Osteocyte (in vitro differentiated cells): ENCODE measurements around the gene RYR3. TPM values are rescaled to one million over a fixed set of nuclear protein-coding genes. Genes with fewer than 3 reads are reported as not detected.

ENCODE experiments used
- DNase-seq: peaks from one replicate; pipeline ENCODE4 v3.0.0; 2021; ENCODE audit warnings: mixed read lengths; ENCODE audit not compliant: unreplicated experiment; ENCODE audit errors: extremely low spot score
- H3K27ac Mint-ChIP-seq: one replicate; pipeline ENCODE4 v1.8.0; 2021; ENCODE audit warnings: mild to moderate bottlenecking, mixed read lengths; ENCODE audit not compliant: unreplicated experiment
- H3K27me3 Mint-ChIP-seq: one replicate; pipeline ENCODE4 v1.8.0; 2021; ENCODE audit warnings: mixed read lengths; ENCODE audit not compliant: unreplicated experiment
- H3K36me3 Mint-ChIP-seq: one replicate; pipeline ENCODE4 v1.8.0; 2021; ENCODE audit warnings: mixed read lengths; ENCODE audit not compliant: unreplicated experiment
- H3K4me1 Mint-ChIP-seq: one replicate; pipeline ENCODE4 v1.8.0; 2021; ENCODE audit warnings: mixed read lengths; ENCODE audit not compliant: unreplicated experiment
- H3K4me3 Mint-ChIP-seq: one replicate; pipeline ENCODE4 v1.8.0; 2021; ENCODE audit warnings: mild to moderate bottlenecking, moderate library complexity, mixed read lengths; ENCODE audit not compliant: unreplicated experiment
- H3K9me3 Mint-ChIP-seq: one replicate; pipeline ENCODE4 v1.8.0; 2021; ENCODE audit warnings: mixed read lengths; ENCODE audit not compliant: unreplicated experiment
- total RNA-seq: library from RNA; stranded (reverse); gene quantifications from 2 replicates; pipeline ENCODE4 v1.2.1, GENCODE V29; 2021
- TF ChIP-seq, protein P1 (sequence below): fragments of 200-600 bp; sonication (generic); IDR thresholded peaks from 2 replicates; pipeline ENCODE4 v1.5.0; 2021; ENCODE audit warnings: antibody characterized with exemption, mild to moderate bottlenecking, moderate library complexity

The RYR3 gene
- total RNA-seq, 1 donor from 2014 or later: not detected

DNA sequence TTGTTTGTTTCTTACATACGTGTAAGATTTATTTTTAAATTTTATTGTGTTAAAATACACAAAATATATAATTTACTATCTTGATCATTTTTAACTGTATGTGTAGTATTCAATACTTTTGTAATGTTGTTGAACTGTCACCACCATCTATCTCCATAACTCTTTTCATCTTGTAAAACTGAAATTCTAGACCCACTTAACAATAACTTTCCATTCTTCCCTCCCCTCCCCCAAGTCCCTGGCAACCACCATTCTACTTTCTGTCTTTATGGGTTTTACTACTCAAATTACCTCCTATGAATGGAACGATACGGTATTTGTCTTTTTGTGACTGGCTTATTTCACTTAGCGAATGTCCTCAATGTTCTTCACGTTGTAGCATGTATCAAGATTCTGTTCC lies 395.4 kb downstream of the RYR3 start:
- Mint-ChIP-seq H3K4me1 (no peaks in the 10 kb centered on the region), H3K36me3 (no peaks in the 10 kb centered on the region), H3K27ac (no peak overlapping the region), H3K4me3 (no peak overlapping the region), H3K9me3 (peaks cover 7% of the 10 kb centered on the region), H3K27me3 (no peaks in the 10 kb centered on the region)
- DNase-seq: no peak
- TF ChIP-seq, protein P1, sequence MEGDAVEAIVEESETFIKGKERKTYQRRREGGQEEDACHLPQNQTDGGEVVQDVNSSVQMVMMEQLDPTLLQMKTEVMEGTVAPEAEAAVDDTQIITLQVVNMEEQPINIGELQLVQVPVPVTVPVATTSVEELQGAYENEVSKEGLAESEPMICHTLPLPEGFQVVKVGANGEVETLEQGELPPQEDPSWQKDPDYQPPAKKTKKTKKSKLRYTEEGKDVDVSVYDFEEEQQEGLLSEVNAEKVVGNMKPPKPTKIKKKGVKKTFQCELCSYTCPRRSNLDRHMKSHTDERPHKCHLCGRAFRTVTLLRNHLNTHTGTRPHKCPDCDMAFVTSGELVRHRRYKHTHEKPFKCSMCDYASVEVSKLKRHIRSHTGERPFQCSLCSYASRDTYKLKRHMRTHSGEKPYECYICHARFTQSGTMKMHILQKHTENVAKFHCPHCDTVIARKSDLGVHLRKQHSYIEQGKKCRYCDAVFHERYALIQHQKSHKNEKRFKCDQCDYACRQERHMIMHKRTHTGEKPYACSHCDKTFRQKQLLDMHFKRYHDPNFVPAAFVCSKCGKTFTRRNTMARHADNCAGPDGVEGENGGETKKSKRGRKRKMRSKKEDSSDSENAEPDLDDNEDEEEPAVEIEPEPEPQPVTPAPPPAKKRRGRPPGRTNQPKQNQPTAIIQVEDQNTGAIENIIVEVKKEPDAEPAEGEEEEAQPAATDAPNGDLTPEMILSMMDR: no peak

DNA sequence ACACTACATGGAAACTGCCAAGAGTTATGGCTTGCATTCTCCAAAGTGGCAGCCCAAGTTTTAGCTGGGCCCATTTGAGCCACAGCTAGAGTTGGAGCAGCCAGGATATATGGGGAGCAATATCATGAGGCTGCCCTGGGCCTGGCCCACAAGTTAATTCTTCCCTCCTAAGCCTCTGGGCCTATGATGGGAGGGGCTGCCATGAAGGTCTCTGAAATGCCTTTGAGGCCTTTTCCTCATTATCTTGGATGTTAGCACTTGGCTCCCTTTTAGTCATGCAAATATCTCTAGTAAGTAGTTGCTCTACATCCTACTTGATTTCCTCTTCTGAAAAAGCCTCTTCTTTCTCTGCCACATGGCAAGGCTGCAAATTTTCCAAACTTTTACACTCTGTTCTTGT lies 400.0 kb downstream of the RYR3 start:
- H3K4me3 Mint-ChIP-seq: no peak overlapping the region
- no peaks in the 10 kb centered on the region for H3K36me3 Mint-ChIP-seq
- no peaks in the 10 kb centered on the region for H3K27me3 Mint-ChIP-seq
- DNase-seq: no peak
- H3K9me3 Mint-ChIP-seq: peaks cover 7% of the 10 kb centered on the region
- no peaks in the 10 kb centered on the region for H3K4me1 Mint-ChIP-seq
- TF ChIP-seq, protein P1: no peak
- H3K27ac Mint-ChIP-seq: no peak overlapping the region

DNA sequence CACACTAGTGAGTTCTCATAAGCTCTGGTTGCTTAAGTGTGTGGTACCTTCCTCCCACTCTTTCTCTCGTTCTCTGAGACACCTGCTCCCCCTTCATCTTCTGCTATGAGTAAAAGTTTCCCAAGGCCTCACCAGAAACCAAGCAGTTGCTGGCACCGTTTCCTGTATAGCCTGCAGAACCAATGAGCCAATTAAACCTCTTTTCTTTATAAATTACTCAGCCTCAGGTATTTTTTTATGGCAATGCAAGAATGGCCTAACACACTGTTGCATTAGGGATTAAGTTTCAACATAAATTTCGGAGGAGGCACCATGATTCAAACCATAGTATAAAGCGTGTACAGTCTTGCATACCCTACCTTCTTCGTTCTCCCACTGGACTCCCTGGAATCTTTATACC lies 405.3 kb downstream of the RYR3 start:
- Mint-ChIP-seq H3K27me3 (no peaks in the 10 kb centered on the region), H3K27ac (no peak overlapping the region), H3K4me1 (peaks cover 3% of the 10 kb centered on the region), H3K9me3 (no peaks in the 10 kb centered on the region), H3K36me3 (no peaks in the 10 kb centered on the region), H3K4me3 (no peak overlapping the region)
- no peak for DNase-seq
- TF ChIP-seq, protein P1: no peak

- no peak for DNase-seq
- H3K9me3 Mint-ChIP-seq: no peaks in the 10 kb centered on the region
- no peaks in the 10 kb centered on the region for H3K36me3 Mint-ChIP-seq
- H3K27me3 Mint-ChIP-seq: no peaks in the 10 kb centered on the region
- no peak overlapping the region for H3K4me3 Mint-ChIP-seq
- peaks cover 11% of the 10 kb centered on the region for H3K4me1 Mint-ChIP-seq
- peak overlapping the region; percentile 66 for H3K27ac Mint-ChIP-seq
- TF ChIP-seq, protein P1: no peak
These were observed 410.2 kb downstream of the RYR3 start for GRCh38 chr15:33720952-33721351.

- Mint-ChIP-seq H3K9me3 (no peaks in the 10 kb centered on the region), H3K27me3 (no peaks in the 10 kb centered on the region), H3K4me3 (no peak overlapping the region), H3K36me3 (no peaks in the 10 kb centered on the region), H3K27ac (no peak overlapping the region), H3K4me1 (peaks cover 11% of the 10 kb centered on the region)
- no peak for DNase-seq
- TF ChIP-seq, protein P1: no peak
These were observed 411.4 kb downstream of the RYR3 start for GRCh38 chr15:33722005-33722672.
